Stimulated activated CD8-positive, alpha-beta memory T cell treated with anti-CD3 and anti-CD28 coated beads, Interleukin-15, amount 100 ng/mL, for 48 hours (primary cell): ENCODE data around the gene NET1.

ENCODE experiments used
- DNase-seq, 2 donors: peaks; one replicate each; pipeline ENCODE4 v3.0.0-alpha.2; 2020; ENCODE audit warnings: low read depth in 2 of 2

The NET1 gene

DNA sequence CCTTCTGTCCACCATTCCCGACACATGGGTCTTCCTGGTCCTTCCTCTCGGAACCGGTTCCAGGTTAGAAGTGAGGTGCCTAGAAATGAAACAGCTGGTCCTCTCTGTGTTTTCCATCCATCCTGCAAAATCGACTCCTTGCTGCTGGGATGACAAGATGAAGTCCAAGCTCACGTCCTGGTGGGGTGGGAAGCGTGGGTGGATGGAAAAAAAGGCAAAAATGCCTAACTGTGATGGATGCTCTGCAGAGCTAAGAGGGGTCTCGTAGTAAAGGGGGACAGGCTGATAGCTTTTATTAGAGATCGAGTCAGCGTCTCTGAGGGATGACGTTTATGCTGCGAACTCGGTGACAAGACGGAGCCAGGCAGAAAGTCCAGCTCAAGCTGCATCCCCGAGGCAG is 72.9 kb downstream of the NET1 start:
- DNase-seq = no peak

DNA sequence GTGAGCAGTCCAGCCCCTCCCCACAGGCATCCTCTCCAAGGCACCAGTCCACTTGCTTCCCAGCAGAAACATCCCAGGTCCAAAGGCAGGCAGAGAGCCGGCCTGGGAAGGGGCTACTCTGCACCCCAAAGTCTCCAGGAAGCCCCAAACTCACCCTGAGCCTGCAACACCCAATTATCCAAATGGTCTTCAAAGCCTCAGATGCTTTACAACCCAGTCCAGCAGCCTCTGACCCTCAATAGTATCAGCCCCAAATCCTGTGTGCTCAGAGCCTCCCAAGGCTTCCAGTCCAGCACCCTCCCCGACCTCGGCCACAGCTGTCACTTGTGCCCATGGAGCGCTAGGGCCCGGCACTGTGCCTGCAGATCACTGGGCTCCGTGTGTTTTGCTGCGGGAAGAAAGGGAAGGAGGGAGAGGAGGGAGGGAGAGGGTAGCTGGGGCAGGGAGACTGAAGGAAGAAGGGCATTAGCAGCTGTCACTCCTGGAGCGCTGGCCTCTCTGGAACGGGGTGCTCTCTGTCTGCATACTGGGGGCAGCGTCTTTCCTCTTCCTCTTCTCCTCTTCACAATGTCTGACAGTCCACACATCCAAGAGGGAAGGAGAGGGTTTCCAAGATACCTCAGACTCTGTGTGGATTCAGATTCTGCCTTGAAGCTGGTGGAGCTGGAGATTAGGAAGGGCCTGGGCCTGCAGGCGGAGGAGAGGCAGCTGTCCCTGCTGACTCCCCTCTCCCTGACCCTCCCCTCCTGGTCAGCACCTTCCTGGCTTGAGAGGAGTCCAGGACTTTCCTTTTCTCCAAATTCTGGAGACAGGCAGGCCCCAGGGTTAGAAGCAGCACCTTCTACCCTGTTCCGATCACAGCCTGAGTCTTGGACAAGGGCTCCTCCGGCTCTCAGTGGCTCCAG is 73.8 kb downstream of the NET1 start:
- DNase-seq = no peak

DNA sequence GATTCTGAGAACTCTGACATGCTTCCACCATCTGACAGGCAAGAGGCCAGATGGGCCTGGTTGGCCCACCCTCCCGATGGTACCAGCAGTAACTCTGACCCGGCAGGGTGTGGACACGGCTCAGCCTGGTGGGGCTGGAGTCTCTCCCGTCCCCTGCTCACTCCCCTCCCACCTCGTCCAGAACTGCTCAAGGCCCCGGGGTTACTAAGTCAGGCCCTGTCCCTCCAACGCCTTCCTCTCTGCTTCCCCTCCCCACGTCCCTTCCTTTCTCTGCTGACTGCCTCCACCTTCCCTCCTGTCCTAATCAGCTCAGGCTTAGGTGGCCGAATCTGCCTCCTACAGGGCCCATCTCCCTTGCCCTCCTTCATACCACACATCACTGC is 74.5 kb downstream of the NET1 start:
- DNase-seq = no peak

DNA sequence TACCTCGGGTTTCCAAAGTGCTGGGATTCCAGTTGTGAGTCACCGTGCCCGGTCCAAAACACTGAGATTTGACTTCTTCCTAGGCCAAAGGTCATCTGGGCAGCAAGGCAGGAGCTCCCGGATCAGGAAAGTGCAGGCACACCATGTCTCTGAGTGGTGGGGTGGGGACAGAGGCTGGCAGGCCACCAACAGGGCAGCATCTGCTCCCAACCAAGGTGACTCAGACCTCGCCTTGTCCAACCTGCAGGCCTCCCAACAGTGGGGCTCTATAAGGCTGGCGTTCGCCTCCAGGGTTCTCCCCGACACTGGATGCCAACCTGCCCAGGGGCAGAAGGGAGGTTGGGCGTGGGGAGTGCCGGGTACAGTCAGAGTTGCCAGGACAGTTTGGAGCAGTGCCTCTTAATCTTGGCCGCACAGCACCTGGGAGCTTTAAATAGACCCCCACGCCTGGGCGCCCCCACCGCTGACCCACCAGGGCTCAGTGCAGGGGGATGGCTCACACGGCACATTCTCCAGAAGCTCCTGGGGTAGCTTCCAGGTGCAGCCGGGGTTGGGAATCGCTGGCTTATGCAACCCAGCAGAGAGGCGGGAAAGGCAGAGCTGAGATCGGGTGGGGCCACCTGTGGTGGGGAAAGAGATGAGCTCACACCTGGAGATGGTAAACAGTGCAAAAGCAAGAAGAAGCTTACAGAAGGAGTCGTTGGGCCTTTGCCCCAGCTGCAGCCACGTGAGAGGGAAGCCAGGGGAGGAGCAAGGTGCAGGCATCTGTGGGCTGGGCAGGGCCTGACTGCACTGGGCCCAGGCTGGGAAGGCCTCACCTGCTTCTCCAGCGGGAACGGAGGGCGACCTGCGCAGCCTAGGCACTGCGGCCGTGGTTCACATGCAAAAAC is 76.2 kb downstream of the NET1 start:
- no peak for DNase-seq

DNA sequence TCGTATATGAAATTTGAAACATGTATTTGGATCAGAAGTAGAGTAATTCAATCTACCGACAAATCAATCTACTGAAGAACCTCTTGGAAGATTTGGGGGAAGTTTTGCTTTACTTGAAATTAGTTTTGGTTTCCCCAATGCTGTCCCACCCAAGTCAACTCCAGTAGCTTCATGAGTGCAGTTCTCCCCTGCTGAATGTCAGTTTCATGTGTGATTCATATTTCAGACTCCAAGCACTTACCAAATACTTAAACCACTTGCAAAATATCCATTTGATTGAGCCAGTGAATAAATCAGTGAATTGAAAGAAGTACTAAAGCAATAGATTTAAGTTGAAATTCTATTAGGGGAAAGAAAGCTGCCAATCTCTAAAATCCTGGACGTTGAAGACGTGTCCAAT is 77.7 kb downstream of the NET1 start:
- no peak for DNase-seq

DNA sequence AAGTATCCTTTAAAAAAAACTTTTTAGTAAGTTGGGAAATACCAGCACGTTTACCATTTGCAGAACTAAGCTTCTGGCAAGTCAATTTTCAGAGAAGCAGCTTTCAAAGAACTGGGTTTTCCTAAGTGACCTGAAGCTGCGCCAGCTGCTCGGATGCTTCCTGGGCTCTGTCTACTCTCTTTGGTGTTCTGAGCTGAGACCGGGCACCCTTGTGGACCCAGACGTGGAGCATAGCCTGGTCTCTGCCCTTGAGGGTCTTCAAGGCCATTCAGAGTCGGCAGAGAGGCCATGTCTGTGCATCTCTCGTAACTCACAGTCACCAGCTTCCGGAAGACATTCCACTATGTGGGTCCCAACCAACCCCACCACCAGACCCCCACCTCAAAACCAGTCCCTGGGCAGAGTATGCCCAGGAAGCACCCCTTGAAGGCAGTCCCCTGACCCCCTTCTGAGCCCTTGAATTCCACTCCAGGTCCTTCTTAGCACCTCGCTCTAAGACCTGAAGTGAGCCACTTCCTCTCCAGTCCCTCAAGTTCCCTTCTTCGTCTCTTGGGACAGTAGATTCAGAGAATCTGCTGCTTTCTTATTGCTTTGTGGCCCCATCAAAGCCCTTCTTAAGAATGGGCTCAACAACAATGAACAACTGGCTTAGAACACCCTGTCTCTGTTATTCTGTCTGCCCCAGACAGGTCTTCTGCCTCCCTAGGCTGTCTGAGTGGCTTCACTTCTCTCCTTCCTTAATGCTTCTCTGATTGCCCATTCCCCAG is 78.5 kb downstream of the NET1 start:
- no peak for DNase-seq

DNA sequence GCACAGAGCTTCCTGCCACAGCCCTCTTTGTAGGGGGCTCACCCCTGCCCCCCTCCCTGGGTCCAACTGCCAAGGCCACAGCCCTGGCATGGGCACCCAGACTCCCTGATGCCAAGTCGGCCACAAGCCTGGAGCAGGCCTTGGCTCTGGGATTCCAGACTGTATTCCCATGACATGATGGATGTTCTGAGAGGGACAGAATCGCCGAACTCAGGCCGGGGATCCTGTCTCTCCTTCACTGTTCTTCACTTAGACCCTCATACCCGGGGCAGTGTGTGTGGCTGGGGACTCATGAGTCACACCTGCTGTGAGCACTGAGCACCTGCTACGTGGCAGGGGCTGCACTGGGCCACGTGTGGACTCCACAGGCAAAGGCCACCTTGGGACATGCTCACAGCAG is 79.1 kb downstream of the NET1 start:
- DNase-seq = no peak

DNA sequence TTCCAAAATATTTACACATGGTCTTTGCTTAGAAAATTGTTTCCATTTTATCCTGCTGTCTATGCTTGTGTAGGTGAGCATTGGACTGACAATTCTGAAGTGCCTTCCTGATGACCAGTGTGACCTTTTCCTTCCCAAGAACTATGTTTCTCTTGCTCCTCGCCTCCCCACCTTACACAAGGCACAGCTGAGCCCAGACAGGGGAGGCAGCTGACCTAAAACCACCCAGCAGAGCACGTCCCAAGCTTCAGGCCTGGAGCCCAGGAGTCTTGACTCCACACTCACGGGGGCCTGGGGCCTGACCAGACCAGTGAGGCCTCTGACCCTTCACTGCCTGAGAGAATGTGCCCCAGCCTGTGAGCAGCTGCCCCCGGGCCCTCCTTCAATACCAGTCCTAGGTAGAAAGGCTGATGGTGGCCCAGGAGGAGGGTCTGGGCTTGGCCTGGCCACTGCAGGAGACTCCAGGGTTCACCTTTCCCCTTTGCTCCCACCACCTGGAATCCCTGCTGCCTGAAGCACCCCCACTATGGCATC is 80.0 kb downstream of the NET1 start:
- DNase-seq = no peak

DNA sequence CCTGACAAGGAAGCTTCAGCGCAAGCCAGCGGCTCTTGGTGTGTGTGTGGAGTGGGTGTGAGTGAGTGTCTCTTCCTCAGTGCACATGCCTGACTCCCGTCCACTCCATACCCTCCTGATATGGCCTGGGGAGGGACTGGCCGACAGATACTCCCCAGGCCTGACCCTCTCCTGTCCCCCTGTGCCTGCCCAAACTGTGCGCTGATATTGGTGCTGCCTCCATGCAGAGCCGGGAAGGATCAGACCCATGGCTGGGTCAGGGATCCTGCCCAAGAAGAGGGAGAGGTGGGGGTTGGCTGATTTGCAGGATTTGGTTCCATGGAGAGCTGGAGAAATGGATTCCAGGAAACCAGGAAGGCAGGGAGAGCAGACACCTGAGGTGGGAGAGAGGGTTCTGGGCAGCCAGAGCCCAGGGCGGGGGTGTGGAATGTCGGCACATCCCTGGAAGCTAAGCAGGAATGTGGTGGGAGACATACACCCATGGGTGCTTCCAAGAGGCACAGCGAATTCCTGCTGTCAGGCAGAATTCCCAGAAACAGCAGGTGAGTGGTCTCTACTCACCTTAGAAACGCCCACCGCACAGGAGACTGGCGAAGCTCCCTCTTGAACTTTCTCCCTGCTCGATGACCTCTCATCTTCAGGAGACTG is 80.7 kb downstream of the NET1 start:
- DNase-seq = no peak

DNA sequence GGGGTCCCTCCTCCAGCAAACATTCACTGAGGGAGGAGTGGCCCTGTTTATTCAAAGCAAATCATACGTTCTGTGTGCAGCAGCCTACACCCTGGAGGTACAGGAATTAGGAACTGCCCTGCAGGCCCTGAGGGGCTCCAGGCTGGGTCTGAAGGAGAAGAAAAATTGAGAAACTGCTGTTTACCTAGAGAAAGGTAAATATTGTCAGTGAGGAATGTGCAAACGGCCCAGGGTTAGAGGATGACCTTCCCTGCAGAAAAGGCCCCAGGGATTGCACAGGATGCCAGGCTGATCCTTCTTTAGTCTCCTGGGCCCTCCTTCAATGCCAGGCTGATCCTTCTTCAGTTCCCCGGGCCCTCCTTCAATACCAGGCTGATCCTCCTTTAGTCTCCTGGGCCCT is 81.3 kb downstream of the NET1 start:
- no peak for DNase-seq

DNA sequence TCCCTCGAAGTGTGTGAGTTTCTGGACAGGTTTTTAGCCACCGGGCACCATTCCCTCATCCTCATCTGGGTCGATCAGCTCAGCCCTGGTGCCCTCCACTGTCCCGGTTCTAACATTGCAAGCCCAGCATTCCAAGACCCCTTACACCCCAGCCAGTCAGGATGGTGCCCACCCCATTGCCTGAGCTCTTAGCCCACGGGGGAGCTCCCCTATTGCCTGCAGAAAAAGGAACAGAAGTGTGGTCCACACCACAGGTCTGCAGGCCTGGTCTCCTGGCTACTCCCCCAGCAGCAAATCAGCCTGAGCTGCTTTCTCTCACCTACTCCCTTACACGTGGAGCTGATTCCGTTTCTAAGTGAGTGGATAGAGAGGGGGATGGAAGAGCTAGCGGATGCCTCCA is 82.3 kb downstream of the NET1 start:
- no peak for DNase-seq

DNA sequence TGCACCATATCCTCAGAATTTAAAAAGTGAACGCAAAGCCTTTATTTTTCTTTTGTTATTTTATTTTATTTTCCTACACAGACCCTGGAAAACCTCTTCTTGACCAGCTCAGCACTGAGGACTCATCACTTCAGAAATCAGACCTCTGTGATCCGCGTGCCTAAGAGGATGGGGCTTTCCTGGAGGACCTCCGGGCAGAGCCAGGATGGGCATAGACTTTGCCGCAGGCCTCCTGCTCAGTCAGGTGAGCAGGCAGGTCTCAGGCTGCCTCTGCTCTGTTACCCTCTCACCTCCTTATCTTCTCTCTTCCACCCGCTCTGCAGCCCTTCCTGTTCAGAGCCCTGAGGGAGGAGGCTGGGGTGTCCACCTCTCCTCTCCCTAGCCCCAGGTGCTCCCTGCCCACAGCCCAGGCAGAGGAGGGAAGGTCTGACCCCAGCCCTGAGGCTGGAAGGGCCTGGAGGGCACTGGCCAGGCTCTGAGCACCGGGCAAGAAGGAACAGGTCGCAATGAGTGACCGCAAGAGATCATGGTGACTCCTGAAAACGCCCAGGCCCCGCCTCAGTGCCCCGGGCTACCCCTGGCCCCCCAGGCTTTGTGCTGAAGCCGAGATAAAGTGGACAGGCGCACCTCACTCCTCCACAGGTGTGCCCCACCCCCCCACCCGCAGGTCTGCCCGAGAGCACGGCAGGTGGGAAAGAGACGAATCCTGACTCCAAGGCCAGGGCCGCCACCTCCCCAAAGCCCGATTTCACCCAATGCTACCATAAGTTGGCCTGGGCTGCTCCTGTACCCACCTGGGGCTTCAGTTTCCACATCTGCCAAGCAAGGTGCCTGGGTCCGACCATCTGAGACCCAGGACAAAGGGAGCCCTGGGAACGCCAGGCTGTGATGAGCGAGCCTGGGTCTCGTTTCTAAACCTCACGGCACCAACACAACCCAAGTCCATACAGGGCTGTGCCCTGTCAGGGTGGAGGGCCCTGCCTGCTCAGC is 84.2 kb downstream of the NET1 start:
- DNase-seq = no peak

DNA sequence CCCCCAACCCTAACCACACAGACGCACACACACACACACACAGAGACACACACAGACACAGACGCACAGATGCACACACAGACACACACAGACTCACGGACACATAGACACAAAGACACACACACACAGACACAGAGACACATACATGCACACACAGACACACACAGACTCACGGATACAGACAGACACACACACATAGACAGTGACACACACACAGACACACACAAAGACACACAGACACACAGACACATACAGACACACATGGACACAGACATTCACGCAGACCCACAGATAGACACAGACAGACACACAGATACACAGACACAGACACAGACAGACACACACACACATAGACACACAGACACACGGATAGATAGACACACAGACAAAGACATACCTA is 84.9 kb downstream of the NET1 start:
- no peak for DNase-seq

DNA sequence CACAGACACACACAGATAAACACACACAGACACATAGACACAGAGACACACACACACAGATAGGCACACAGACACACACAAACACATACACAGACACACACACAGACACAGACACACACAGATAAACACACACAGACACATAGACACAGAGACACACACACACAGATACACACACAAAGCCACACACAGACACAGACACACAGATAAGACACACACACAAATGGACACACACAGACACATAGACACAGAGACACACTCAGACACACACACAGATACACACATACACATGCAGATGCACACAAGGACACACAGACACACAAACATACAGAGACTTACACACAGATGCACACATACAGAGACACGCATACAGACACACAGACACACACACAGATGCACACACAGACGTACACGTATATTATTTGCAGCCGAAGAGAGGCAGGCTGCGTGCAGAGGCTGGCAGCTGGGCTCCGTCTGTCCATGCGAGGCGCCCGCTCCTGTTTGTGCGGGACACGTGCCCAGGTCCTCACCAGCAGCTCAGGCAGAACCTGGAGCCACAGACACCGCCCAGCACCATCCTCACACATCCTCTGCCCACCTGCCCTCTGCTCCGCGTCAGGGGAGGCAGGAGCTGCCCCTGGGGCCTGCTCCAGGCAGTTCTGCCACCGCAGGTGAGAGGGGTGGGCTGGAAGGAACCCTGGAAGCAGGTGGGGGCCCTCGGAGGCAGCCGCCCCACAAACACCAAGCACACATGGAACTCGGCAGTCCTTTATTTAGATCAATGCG is 85.8 kb downstream of the NET1 start:
- no peak for DNase-seq

DNA sequence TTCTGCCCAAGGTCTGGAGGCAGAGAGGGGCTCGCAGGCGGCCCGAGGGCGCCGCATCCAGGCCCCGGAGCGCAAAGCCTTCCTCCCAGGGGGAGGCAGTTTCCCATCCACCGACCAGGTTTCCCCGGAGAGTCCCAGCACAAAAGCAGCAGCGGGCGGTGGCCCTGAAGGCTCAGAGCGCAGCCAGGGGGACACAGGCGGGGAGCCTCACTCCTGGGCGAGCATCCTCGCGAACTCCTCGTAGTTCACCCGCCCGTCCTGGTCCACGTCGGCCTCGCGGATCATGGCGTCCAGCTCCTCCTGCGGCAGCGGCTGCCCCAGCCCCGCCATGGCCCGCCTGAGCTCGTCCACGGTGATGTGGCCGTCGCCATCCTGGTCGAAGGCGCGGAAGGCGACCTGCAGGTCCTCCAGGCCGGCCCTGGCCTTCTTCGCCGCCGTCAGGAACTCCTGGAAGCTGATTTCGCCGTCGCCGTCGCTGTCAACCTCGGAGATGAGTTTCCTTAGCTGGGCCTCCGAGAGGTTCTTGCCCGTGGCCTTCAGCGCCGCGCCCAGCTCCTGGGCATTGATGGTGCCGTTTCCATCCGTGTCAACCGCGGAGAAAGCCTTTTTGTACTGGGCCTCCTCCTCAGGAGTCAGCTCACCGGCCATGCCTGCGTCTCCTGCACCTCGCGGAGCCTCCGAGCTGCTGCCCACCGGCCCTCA is 86.6 kb downstream of the NET1 start:
- DNase-seq = no peak

DNA sequence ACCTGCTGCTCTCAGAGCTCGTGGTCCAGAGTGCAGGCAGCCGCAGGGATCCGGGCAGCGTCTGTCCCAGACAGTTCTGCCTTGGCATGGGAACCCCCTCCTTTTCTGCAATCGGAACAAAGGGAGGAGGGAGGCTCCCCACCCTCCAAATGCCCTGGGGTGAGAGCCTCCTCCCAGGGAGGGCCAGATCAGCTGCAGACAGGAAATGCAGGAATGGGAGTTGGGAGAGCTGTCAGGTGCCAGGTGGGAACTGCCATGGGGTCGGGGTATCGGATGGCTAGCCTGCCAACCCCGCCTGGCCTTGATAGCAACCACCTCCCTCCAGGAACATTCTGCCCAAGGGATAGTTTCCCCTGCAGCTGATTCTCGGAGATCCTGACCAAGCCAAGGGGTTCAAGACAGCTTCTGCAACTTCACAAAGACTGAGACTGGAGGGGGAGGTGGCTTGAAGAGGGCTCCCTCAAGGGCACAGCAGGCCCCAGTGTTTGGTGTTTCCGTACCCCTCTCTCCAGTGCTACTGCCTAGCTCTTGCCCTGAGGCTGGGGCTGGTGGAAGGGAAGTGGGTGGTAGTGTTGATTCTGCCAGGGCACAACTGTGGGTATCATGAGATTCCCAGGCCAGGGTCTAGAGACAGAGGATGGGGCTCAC is 87.3 kb downstream of the NET1 start, which contains the start of gene CALML5:
Gene CALML5 (minus strand): TSS at position 78 of the 648 bp plus-strand sequence. CDS start 132 bp downstream, outside the sequence.
- no peak for DNase-seq

DNA sequence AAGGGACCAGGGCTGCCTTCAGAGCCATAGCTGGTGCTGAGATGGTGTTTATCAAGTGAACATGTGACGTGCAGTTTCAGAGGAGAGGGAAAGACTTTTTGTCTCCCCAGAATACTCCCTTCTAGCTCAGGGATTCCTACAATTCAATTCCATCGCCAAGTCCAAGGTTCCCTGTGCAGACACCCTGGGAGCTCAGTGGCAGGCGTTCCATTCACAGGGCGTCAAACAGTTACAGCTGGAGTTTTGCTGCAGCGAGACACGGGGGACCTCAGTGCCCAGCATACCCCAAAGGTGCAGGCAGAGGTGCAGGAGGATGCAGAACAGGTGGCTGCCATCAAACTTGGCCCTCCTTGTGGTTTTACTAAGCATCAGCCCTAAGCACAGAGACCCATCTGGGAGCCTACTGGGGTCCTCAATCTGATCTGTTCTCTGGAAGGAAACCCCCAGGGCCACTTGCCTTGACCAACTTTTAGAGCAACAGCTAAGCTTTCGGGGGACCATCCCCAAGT is 87.9 kb downstream of the NET1 start:
- no peak for DNase-seq

DNA sequence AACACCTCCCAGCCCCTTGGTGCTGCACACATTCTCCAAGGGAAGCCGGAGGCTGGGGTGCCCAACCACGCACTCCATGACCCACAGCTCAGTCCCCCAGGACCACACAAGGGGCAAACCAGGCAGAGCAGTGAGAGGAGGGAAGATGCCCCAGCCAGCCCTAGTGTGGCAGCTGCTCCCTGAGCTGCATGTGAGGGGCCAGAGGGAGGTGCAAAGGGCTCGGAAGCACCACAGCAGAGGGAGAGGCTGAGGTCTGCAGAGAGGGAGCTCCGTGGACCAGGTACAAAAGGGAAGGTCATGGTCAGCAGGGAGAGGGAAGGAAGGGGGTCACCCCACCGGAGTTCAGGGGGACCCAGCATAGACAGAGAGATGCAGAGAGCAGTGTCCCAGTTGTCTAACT is 88.6 kb downstream of the NET1 start:
- DNase-seq = no peak
